ENCODE data around the gene CMIP.

The CMIP gene

GRCh38 chr16:81581107-81581506, 136.5 kb downstream of the CMIP start:
- TF ChIP-seq FOXM1 (IDR thresholded peaks at IDR 0.05; ENCODE audit: borderline replicate concordance, low read depth) = no peak
- peak; percentile 28; the same call in 1 of the 2 replicates for TF ChIP-seq TCF12 (IDR thresholded peaks at IDR 0.05; ENCODE audit: low read depth)
- TF ChIP-seq, protein P1, sequence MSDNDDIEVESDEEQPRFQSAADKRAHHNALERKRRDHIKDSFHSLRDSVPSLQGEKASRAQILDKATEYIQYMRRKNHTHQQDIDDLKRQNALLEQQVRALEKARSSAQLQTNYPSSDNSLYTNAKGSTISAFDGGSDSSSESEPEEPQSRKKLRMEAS (IDR thresholded peaks at IDR 0.05) = peak; percentile 73
- no peak for TF ChIP-seq USF1 (IDR thresholded peaks at IDR 0.05)
- no peak for TF ChIP-seq TAF1 (IDR thresholded peaks at IDR 0.05; ENCODE audit: low read depth)

GRCh38 chr16:81582655-81583441, 138.2 kb downstream of the CMIP start:
- TF ChIP-seq CREB1 (IDR thresholded peaks at IDR 0.05; ENCODE audit: low read depth) = no peak
- peak; percentile 27; the same call in 1 of the 2 replicates for TF ChIP-seq RAD21 (IDR thresholded peaks at IDR 0.05; ENCODE audit: low read depth)

- TF ChIP-seq EP300 (IDR thresholded peaks at IDR 0.05; ENCODE audit: borderline replicate concordance) = no peak
- TF ChIP-seq FOXM1 (IDR thresholded peaks at IDR 0.05; ENCODE audit: borderline replicate concordance, low read depth) = no peak
- TF ChIP-seq CEBPB (IDR thresholded peaks at IDR 0.05) = no peak
- no peak for TF ChIP-seq ZBTB7A (IDR thresholded peaks at IDR 0.05; ENCODE audit: low read depth)
- TF ChIP-seq TAF1 (IDR thresholded peaks at IDR 0.05; ENCODE audit: low read depth) = no peak
- TF ChIP-seq, protein P1 (IDR thresholded peaks at IDR 0.05) = no peak
- TF ChIP-seq EGR1 (IDR thresholded peaks at IDR 0.05) = no peak
- no peak for TF ChIP-seq CREB1 (IDR thresholded peaks at IDR 0.05; ENCODE audit: low read depth)
- no peak for TF ChIP-seq YY1 (IDR thresholded peaks at IDR 0.05; ENCODE audit: low read depth)
- no peak for TF ChIP-seq TCF12 (IDR thresholded peaks at IDR 0.05; ENCODE audit: low read depth)
- no peak for TF ChIP-seq NFIC (IDR thresholded peaks at IDR 0.05)
- no peak for TF ChIP-seq USF1 (IDR thresholded peaks at IDR 0.05)
- no peak for TF ChIP-seq REST (IDR thresholded peaks at IDR 0.05; ENCODE audit: low read depth)
Measured at GRCh38 chr16:81583893-81584631, 139.5 kb downstream of the CMIP start.

GRCh38 chr16:81585785-81586184, 141.2 kb downstream of the CMIP start:
- TF ChIP-seq FOXM1 (IDR thresholded peaks at IDR 0.05; ENCODE audit: borderline replicate concordance, low read depth) (no peak), RAD21 (IDR thresholded peaks at IDR 0.05; ENCODE audit: low read depth) (0 out of 2 replicates have a peak, but pooled peaks have one; percentile 15)

DNA sequence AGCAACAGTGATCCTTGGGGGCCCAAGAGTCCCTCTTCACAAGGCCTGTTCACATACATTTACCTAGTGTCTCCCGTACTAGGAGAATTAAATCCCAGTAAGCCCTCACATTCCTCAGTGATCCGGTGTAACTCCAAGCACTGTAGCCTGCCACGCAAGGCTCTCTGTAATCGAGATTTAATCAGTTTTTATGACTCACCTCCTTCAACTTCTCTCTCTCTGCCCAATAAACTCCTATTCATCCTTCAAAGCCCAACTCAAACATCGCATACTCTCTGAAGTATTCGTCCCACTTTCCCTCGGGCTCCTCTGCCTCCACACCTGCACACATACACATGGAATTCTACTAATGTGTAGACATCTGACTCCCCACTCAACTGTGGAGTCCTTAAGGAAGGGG, 141.8 kb downstream of the CMIP start:
- TF ChIP-seq REST (IDR thresholded peaks at IDR 0.05; ENCODE audit: low read depth) = no peak
- TF ChIP-seq EGR1 (IDR thresholded peaks at IDR 0.05) = no peak
- TF ChIP-seq RAD21 (IDR thresholded peaks at IDR 0.05; ENCODE audit: low read depth) = no peak
- no peak for TF ChIP-seq EP300 (IDR thresholded peaks at IDR 0.05; ENCODE audit: borderline replicate concordance)

- TF ChIP-seq REST (IDR thresholded peaks at IDR 0.05; ENCODE audit: low read depth) (no peak), CREB1 (IDR thresholded peaks at IDR 0.05; ENCODE audit: low read depth) (no peak), FOXM1 (IDR thresholded peaks at IDR 0.05; ENCODE audit: borderline replicate concordance, low read depth) (no peak), EGR1 (IDR thresholded peaks at IDR 0.05) (no peak), YY1 (IDR thresholded peaks at IDR 0.05; ENCODE audit: low read depth) (no peak), ZBTB7A (IDR thresholded peaks at IDR 0.05; ENCODE audit: low read depth) (no peak)
- TF ChIP-seq, protein P1 (IDR thresholded peaks at IDR 0.05) = no peak
Measured at GRCh38 chr16:81586977-81587625, 142.5 kb downstream of the CMIP start.
